HK-2 (cell line): ENCODE results near the gene GABARAP.

Experiments used
- DNase-seq: peaks from one replicate; pipeline ENCODE4 v3.0.0-alpha.2; 2018; ENCODE audit not compliant: unreplicated experiment

GABARAP gene

GRCh38 chr17:7207120-7208001, 34.9 kb downstream of the GABARAP start:
- no peak for DNase-seq

DNA sequence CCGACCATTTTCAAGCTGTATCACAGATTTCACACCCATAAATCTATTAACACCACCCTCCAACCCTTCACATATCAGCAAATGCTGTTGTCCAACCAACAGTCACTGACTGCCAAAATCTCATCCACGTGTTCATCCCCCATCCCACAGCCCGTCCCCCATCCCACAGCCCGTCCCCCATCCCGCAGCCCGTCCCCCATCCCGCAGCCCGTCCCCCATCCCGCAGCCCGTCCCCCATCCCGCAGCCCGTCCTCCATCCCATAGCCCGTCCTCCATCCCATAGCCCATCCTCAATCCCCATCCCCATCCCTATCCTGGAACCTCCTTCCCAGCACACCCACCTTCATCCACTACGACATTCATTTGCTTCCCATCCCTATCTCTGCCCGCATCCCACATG, 36.7 kb downstream of the GABARAP start:
- DNase-seq, result no peak

DNA sequence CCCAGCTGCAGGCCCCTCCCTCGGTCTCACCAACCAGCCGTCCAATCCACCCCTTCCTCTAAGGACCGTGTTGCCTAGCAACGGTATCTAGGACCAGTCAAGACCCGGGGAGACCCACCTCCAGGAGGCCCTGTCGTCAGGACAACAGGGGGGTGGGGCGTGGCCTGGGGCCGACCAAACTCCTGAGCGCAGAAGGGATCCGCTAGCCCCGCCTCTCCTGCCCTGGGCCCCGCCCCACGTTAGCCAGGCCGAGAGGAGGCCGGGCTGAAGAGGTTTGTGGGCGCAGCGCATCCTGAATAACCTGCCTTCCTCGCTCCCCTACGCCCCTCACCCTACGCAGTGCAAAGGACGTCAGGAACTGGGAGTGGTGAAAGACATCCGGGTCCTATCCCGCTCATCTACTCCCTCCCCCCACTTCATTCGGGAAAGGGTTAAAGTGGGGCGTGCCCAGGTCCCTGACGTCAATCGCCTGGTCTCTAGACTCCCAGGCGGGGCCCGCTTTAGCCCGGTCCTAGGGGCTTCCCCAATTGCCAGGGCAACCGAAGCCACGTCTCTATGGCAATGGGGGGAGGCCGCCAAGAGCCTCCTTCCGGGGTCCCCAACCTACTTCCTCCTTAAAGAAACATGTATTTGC, 37.3 kb downstream of the GABARAP start:
- DNase-seq, result no peak

DNA sequence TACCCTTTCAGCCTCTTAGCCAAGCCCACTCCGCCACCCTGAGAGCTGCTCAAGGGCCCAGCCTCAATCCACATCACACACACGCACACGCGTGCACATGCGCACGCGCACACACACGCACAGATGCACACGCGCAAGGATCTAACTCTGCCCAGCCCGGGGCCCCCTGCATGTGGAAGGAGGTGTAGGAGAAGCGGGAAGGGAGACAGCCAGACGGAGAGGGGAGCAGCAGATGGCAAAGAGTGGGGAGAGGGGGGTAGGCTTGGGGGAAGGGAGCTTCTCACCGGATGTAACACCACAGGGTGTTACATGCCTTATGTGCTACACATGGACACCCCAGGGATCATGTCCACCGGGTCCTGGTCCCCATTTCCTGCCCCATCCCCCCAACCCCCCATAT, 37.9 kb downstream of the GABARAP start:
- DNase-seq, result no peak

GRCh38 chr17:7203391-7203790, 38.9 kb downstream of the GABARAP start:
- DNase-seq, result no peak

DNA sequence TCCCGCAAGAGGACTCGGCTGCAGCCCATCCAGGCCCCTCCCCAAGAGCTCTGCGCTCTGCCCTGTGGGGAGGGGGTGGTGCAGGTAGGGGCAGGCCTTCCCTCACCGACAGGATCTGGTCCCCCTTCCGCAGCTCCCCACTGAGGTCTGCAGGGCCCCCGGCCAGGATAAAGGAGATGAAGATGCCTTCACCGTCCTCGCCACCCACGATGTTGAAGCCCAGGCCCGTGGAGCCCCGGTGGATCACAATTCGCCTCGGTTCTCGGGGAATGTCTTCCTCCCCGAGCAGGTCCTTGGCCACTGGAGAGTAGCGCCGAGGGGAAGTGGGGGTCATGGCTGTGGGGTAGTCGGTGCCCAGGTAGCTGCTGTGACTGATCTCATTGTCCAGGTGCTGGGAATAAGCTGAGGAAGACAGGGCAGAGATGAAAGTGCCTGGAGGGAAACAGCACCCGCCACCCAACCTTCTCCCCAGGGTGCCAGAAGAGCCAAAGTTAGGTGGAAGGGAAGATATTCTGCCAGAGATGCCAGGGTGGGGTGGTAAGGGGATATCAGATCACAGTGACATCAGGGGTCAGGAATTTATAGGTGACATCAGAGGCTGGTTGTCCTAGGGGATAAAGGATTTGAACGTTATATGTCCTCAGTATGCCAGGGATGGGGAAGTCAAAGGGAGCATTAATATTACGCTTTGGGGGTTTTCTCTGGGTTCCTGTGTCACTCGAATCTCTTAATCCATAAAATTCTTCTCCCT, 45.4 kb downstream of the GABARAP start:
- no peak for DNase-seq

DNA sequence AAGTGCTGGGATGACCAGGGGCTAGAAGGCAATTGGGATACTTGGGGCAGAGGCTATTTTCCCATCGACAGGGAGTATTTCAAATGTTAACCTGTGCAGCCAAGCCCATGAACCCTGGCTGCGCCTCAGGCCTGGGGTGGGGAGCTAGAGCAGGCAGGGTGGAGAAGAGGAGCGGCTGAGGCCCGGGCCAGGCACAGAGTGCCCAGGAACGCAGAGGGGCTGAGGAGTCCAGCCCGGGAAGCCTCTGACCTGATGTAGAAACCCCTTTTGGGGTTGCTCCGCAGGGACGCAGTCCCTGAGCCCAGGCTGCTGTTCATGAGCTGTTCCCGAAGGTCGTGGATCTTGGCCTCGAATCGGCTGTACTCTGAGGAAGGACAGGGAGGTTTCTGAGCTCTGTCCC, 46.3 kb downstream of the GABARAP start:
- no peak for DNase-seq

DNA sequence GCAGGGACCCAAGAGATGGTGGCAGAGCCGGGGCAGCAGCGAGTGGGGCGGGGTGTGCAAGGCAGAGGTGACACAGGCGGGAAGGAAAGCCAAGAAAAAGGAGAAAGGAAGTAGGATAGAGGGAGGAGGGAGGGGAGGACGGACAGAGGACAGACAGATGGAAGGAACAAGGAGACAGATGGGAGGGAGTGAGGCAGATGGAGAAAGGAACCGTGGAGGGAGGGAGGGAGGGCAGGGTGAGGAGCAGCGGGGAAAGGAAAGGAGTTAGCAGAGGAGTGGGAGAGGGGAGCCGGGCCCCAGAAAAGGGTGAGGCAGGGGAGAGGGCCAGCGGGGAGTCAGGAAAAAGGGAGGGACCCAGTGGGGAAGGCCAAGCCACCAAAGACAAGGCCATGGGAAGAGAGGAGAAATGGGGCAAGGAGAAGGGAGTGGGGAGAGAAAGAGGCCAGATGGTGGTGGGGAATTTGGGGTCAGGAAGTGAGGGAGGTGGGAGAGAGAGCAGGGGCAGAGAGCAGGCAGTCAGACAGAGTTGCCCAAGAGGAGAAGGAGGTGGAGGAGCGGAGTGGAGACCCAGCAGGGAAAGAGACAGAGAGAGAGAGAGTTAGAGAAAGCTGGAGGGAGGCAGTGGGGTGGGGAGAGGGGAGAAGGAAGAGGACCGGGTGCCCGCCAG, 49.8 kb downstream of the GABARAP start:
- no peak for DNase-seq

GRCh38 chr17:7191571-7192270, 50.5 kb downstream of the GABARAP start:
- no peak for DNase-seq

- no peak for DNase-seq
These were observed 51.2 kb downstream of the GABARAP start for GRCh38 chr17:7191069-7191468.

- DNase-seq, result no peak
These were observed 51.9 kb downstream of the GABARAP start for GRCh38 chr17:7190276-7190917.
